ENCODE data around the gene CISD2.
"Not testable (repeated sequence)": the region's sequence is repeated elsewhere in the genome, so short reads cannot be mapped to it uniquely, and the experiment has no call there.

- not testable (repeated sequence) for TF ChIP-seq EZH2 (IDR thresholded peaks at IDR 0.05; ENCODE audit: borderline replicate concordance, low read length); CTCF (conservative IDR thresholded peaks at IDR 0.05 in 1 of 2, IDR thresholded peaks at IDR 0.05 in 1 of 2; ENCODE audit: extremely low read depth in 1 of 2, insufficient read depth in 1 of 2, low read depth in 1 of 2, low read length in 2 of 2)
These were observed 21.1 kb downstream of the CISD2 start for GRCh38 chr4:102889866-102890265.

All from mammary epithelial cell (primary cell).